Hematopoietic multipotent progenitor cell treated with erythropoietin and hydrocortisone succinate and interleukin-3 and kit ligand, for 15 days (in vitro differentiated cells): ENCODE data around the gene SECISBP2L.
"Not testable (repeated sequence)": the region's sequence is repeated elsewhere in the genome, so short reads cannot be mapped to it uniquely, and the experiment has no call there.

Experiments
- DNase-seq: peaks from one replicate; pipeline ENCODE4 v3.0.0-alpha.2; 2015; ENCODE audit warnings: low spot score

Gene SECISBP2L

GRCh38 chr15:48999314-48999713 lies 46.9 kb downstream of the SECISBP2L start:
- no peak for DNase-seq

- DNase-seq = no peak
Observed at GRCh38 chr15:48996276-48996675, 50.0 kb downstream of the SECISBP2L start.

- DNase-seq = no peak
Observed at GRCh38 chr15:48993380-48993779, 52.9 kb downstream of the SECISBP2L start.

- DNase-seq = no peak
Observed at GRCh38 chr15:48992545-48992944, 53.7 kb downstream of the SECISBP2L start.

DNA sequence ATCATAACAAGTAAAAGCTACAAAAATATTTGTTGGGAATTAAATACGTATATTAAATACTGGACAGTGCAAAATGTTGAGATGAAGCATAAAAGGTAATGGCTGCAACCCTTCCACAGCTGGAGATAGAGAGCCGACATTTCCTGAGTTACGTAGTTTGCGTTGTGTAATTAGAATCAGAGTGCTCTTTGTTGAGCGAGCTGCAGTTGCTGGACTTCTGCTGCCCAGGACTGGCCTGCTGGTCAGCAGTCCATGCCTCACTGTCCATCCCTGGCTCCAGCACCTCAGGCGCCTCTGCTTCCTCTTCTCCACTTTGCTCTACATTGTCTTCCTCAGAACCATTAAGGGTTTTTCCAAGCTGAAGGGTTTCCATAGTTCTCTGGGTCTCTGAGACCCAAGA lies 54.1 kb downstream of the SECISBP2L start:
- DNase-seq = no peak

GRCh38 chr15:48989170-48989569 lies 57.1 kb downstream of the SECISBP2L start:
- no peak for DNase-seq

GRCh38 chr15:48987142-48987541 lies 59.1 kb downstream of the SECISBP2L start:
- no peak for DNase-seq

- no peak for DNase-seq
Observed at GRCh38 chr15:48986240-48986639, 60.0 kb downstream of the SECISBP2L start.

GRCh38 chr15:48985516-48985915 lies 60.7 kb downstream of the SECISBP2L start:
- DNase-seq = no peak

- no peak for DNase-seq
Observed at GRCh38 chr15:48984811-48985352, 61.4 kb downstream of the SECISBP2L start.

GRCh38 chr15:48984021-48984710 lies 62.1 kb downstream of the SECISBP2L start:
- no peak for DNase-seq

- no peak for DNase-seq
Observed at GRCh38 chr15:48983300-48983699, 62.9 kb downstream of the SECISBP2L start.

DNA sequence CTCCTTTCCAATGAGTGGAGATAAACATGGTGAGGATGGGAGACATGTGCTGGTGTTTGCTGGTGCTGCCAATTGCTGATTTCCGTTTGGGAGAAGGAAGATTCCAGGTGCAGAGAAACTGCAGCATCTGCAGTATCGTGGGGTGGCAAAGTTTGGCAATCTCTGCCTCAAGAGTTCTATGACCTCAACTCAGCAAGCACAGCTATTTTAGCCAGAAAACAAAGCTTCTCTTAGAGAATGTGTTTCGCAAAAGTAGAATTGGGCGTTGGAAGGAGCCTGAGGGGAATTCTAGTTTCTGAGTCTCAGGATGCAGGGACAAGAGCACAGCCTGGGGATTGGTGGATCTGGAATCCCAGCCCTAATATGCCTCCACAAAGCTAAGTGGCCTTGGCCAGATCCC lies 64.3 kb downstream of the SECISBP2L start:
- DNase-seq = no peak

GRCh38 chr15:48978638-48979037 lies 67.6 kb downstream of the SECISBP2L start:
- DNase-seq = no peak

DNA sequence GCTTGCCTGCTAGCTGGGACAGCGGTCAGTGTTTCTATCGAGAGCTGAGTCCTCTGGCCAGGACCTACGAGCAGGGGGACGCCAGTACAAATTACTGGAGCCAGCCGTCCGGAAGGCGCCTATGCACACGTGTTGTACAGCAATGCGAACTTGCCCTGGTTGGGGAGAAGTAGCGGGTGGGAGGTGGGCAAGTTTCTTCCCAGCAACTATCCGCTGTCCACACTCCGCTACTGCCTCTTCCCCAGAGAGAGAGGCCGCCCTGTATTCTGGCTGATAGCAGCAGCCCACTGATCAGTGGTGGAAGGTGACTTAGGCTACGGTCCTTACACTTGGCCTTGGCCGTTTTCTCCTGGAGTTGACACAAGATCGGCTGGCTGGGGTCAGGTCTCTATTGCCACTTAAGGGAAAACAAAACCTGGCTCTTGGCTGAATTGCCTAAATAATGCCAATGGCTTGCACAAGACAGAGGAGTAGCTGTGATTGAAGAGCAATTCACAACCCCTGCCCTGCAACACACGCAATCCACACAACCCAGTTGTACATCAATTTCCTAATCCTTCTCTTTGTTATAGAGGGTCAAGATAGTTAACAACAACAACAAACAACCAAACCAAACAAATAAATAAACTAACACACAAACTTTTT lies 69.7 kb downstream of the SECISBP2L start:
- no peak for DNase-seq

- DNase-seq = peak; percentile 69
Observed at GRCh38 chr15:48975472-48976419, 70.5 kb downstream of the SECISBP2L start.

DNA sequence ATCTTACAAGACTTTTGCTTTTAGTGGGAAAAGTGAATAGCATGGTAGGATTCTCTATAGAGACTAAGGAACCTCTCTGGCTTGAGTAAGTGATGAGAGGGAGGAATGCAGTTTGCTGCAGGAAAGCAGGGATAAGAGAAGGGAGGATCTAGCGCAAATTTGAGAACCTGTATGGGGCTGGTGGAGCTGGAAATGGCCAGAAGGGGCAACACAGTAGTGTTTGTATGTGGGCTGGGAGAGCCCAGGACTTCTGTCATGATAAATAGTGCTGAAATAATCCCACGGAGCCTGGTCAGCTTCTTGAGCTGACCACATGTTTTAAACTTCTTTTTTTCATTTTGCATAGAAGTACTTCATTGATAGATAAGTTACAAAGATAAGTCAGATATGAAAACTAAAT lies 71.4 kb downstream of the SECISBP2L start:
- DNase-seq = no peak

DNA sequence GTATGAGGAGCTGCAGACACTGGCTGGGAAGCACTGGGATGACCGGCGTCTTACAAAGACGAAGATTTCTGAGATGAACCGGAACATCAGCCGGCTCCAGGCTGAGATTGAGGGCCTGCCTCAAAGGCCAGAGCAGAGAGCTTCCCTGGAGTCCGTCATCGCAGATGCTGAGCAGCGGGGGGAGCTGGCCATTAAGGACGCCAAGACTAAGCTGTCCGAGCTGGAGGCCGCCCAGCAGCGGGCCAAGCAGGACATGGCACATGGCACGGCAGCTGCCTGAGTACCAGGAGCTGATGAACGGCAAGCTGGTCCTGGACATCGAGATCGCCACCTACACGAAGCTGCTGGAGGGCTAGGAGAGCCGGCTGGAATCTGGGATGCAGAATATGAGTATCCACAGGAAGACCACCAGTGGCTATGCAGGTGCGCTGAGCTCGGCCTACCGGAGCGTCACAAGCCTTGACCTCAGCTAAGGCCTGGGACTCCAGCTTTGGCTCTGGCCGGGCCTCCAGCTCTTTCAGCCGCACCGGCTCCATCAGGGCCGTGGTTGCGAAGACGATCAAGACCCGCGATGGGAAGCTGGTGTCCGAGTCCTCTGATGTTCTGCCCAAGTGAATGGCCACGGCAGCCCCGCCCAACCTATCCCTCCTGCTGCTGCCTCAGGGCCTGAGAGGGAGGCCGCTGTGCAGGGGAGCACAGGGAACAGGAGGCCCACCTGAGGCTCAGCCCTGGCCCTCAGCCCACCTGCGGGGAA lies 73.3 kb downstream of the SECISBP2L start:
- DNase-seq = no peak

- DNase-seq = not testable (repeated sequence)
Observed at GRCh38 chr15:48970926-48971325, 75.3 kb downstream of the SECISBP2L start.

DNA sequence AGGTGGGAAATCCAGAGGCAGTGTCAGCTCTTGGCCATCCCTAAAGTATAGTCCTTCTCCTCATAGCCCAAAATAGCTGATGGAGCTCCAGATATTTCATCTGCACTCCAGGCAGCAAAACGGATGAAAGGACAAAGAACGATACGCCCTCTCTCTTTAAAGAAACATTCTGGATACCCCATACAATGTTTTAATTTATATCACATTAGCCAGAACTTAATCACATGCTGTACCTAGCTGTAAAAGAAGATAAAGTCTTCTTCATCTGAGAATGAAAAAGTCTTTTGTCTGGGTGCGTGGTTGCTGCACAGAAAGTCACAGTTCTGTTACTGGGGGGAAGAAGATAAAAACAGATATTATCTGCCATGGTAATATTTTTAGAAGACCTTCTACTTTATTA lies 78.2 kb downstream of the SECISBP2L start:
- no peak for DNase-seq

DNA sequence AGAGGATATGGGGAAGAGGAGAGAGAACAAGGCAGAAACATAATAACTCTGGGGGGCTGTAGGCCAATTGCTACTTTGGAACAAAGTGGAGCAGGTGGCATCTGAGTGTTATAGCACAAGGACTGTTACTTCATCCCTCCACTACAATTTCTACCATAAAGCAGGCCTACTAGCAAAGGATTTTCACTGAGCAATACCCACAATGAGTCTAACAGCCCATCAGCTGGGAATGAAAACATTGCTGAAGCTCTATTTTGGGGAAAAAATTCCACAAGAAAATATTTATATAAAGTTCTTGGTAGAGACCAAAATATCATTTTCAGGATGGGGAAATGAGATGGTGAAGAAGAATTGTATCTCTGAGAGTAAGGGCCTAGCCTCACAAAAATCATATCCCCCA lies 78.9 kb downstream of the SECISBP2L start:
- DNase-seq = no peak
